Left ventricle myocardium superior (tissue), 1 donor: ENCODE data around the gene SFMBT2. TPM values are rescaled to one million over a fixed set of nuclear protein-coding genes. Genes with fewer than 3 reads are reported as not detected.
A peak's percentile ranks its signal among the peaks of the same experiment; 100 is the strongest.
"Not testable (repeated sequence)": the region's sequence is repeated elsewhere in the genome, so short reads cannot be mapped to it uniquely, and the experiment has no call there.

Source experiments
- ATAC-seq: fragments of 200-7000 bp; cut with Tn5 transposase; one replicate; pipeline ENCODE4 v1.9.1; 2020; ENCODE audit warnings: mild to moderate bottlenecking, moderate library complexity
- DNase-seq: peaks from one replicate; pipeline ENCODE4 v3.0.0-alpha.2; 2020
- intact Hi-C: fragments of 100-400 bp; cut with micrococcal nuclease; formaldehyde crosslinking; loops from one replicate; pipeline ENCODE4 v1.11.0; 2022
- total RNA-seq: library from RNA; stranded (reverse); fragmentation: NEBNext Ultra II Directional; extraction: Animal tissue kit (Norgen Biotek cat#: 25700); gene quantifications from one replicate; pipeline ENCODE4 v1.2.1, GENCODE V29; 2021
- donor health status: DM: no; HTN: yes; CAD: no; lungs with severe emphysema.

The SFMBT2 gene
- total RNA-seq, 1 donor from 2014 or later: 11.0 TPM

DNA sequence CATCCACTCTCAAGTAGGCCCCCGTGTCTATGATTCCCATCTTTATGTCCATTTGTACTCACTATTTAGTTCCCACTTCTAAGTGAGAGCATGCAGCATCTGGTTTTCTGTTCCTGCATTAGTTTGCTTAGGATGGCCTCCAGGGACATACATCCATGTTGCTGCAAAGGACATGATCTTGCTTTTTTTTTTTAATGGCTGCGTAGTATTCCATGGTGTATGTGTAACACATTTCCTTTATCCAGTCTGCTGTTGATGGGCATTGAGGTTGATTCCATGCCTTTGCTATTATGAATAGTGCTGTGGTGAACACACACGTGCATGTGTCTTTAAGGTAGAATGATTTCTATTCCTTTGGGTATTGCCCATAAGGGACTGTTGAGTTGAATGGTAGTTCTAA is 67.8 kb downstream of the SFMBT2 start:
- DNase-seq (no peak), ATAC-seq (no peak)
- intact Hi-C loops: no loop called here

- DNase-seq (peak; percentile 64), ATAC-seq (peak; percentile 92)
- intact Hi-C loops: no loop called here
Observed at GRCh38 chr10:7340179-7340874, 70.5 kb downstream of the SFMBT2 start.

GRCh38 chr10:7339510-7339909 is 71.3 kb downstream of the SFMBT2 start:
- no peak for ATAC-seq
- intact Hi-C loops: no loop called here
- DNase-seq: no peak

GRCh38 chr10:7338469-7338868 is 72.4 kb downstream of the SFMBT2 start:
- DNase-seq: no peak
- no peak for ATAC-seq
- intact Hi-C loops: no loop called here

DNA sequence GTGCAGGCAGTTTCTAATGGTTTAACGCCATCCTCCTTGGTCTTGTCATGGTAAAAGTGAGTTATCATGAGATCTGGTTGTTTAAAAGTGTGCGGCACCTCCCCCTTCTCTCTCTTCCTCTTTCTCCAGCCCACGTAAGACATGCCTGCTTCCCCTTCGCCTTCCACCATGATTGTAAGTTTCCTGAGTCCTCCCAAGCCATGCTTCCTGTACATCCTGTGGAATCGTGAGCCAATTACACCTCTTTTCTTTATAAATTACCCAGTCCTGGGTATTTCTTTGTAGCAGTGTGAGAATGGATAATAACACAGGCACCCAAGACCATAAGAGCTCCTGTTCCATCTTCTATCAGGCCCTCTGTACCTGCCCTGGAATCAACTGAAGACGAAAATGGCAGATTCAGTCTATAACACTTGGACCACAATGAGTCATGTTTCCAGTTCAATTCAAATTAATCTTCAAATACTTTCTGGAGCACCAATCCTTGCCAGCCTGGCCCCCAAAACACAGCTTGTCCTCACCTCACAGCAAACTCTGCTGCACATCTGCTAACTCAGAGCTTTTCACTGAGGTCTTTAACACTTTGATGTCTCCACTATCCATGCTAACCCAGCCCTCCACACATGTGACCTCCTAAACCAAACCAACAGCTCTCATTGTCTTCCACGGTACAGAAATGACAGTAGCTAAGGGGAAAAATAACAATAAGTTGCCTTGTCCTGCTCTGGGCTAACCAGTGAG is 73.2 kb downstream of the SFMBT2 start:
- ATAC-seq: no peak
- intact Hi-C loops: no loop called here
- no peak for DNase-seq

- intact Hi-C loops: no loop called here
- ATAC-seq (no peak), DNase-seq (no peak)
Observed at GRCh38 chr10:7335977-7336376, 74.9 kb downstream of the SFMBT2 start.

- ATAC-seq (no peak), DNase-seq (no peak)
- intact Hi-C loops: no loop called here
Observed at GRCh38 chr10:7334642-7334964, 76.2 kb downstream of the SFMBT2 start.

- intact Hi-C loops: no loop called here
- ATAC-seq (peak; percentile 61), DNase-seq (peak; percentile 32)
Observed at GRCh38 chr10:7333961-7334641, 76.7 kb downstream of the SFMBT2 start.

- intact Hi-C loops: no loop called here
- DNase-seq: no peak
- no peak for ATAC-seq
Observed at GRCh38 chr10:7329219-7329618, 81.6 kb downstream of the SFMBT2 start.

GRCh38 chr10:7327885-7328284 is 82.9 kb downstream of the SFMBT2 start:
- DNase-seq: no peak
- no peak for ATAC-seq
- intact Hi-C loops: no loop called here

DNA sequence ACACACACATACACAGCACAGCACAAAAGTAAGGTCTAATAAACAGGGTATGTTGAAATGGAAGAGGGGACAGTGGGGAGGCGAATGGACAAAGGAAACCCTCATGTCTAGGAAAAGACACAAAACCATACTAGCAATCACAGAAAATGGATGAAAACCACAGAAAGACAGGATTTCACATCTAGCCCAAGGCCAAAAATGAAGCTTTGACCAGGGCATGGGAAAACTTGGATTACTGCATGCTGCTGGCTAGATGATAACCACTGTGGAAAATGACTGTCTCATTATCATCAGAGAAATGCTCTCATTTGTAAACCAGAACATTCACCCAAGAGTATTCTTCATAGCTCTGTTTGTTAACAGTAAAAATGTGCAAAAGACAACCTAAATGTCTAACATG is 88.2 kb downstream of the SFMBT2 start:
- no peak for ATAC-seq
- DNase-seq: no peak
- intact Hi-C loops: no loop called here

GRCh38 chr10:7320072-7320471 is 90.8 kb downstream of the SFMBT2 start:
- DNase-seq: no peak
- no peak for ATAC-seq
- intact Hi-C loops: no loop called here

DNA sequence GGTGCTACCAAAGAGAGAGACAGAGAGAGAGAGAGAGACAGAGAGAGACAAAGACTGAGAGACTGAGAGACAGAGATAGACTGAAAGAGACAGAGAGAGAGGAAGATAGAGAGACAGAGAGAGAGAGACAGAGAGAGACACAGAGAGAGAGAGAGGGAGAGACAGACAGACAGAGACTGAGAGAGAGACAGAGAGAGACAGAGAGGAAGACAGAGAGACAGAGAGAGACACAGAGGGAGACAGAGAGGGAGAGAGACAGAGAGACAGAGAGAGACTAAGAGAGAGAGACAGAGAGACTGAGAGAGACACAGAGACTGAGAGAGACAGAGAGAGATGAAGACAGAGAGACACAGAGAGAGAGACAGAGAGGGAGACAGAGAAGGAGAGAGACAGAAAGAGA is 91.2 kb downstream of the SFMBT2 start:
- intact Hi-C loops: no loop called here
- no peak for DNase-seq
- ATAC-seq: no peak

DNA sequence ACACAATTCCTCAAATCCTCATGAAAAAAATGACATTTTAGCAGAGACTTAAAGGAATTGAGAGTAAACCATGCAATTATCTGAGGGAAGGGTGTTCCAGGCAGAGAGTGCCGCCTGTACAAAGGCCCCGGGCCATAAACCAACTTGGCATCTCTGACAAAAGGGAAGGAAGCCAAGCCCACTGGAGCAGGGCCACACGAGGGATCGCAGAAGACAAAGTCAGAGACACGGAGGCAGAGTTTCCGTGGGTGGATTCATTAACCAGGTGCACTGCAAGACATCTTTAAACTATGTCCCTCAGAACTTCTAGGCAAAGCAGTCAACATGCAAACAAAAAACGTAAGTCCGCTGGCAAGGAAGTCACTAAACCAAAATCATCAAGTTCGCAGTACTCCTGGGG is 92.0 kb downstream of the SFMBT2 start:
- ATAC-seq: peak; percentile 78

GRCh38 chr10:7317786-7318446 is 92.9 kb downstream of the SFMBT2 start:
- intact Hi-C loops: no loop called here
- no peak for DNase-seq
- ATAC-seq: no peak

More for the DNA sequence above, 92.0 kb downstream of the SFMBT2 start:
- DNase-seq: no peak
- intact Hi-C loops: no loop called here

GRCh38 chr10:7316839-7317238 is 94.0 kb downstream of the SFMBT2 start:
- intact Hi-C loops: no loop called here
- ATAC-seq (no peak), DNase-seq (no peak)

DNA sequence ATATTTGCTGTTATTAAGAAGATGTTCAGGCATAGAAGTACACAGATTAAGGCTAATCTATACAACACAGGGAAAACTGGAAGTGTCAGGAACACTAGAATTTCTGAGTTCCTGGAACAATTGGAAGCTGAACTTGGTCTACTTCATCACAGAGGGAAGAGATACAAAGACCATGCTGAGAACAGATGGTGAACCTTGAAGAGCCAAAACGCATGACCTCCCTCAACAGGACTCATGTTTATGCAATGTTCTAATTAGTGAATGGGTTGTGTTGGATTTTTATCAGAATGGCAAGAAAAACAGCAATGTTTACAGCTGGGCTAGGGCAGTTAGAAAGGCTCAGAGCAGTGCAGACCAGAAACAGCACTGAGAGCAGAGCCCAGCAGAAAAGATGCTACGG is 94.9 kb downstream of the SFMBT2 start:
- DNase-seq: no peak
- intact Hi-C loops: no loop called here
- ATAC-seq: peak; percentile 26

DNA sequence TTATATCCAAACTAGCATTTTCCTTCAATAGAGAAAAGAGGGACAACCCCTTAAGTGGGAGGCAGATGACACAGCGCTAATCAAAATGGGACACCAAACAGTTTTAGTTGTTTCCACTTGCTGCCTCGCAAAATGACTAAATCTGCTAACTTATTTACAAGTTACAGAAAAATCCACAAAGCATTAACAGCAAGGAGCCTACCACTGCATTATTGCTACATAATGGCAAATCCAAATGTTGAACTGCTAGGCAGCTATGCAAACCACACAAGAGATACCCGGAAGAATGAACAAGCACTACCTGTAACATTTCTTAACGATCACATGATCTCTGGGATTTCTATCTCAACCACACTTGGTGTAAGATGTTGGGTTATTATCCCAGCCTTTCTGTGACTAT is 96.7 kb downstream of the SFMBT2 start:
- intact Hi-C loops: no loop called here
- DNase-seq (no peak), ATAC-seq (no peak)

- intact Hi-C loops: no loop called here
- ATAC-seq: no peak
- DNase-seq: no peak
Observed at GRCh38 chr10:7312488-7312857, 98.4 kb downstream of the SFMBT2 start.

DNA sequence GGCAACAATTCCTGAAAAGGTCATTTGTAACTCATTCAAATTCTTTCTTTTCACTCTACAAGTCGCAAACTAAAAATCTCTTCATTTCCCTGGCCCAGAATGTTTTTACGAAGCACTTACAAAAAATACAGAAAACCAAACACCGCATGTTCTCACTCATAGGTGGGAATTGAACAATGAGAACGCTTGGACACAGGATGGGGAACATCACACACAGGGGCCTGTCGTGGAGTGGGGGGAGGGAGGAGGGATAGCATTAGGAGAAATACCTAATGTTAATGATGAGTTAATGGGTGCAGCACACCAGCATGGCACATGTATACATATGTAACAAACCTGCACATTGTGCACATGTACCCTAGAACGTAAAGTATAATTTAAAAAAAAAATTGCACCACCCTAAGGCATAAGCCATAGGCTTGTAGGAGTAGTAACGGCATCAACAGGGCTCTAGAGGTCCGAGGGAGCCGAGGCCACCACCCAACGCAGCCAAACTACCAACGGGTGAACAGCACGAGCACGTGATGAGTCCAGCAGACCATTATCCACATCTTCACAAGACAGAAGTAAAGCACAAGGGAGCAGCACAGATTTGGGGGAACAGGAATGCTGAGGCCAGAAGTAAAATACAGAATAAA is 98.9 kb downstream of the SFMBT2 start:
- ATAC-seq, intact Hi-C loops, DNase-seq: not testable (repeated sequence)
